Right lobe of liver (tissue), 4 donors: ENCODE results near the gene EVI5.

ENCODE experiments used
- CTCF ChIP-seq, 4 donors: fragments of 200-600 bp in 3 of 4; fragments of 450-650 bp in 1 of 4; IDR thresholded peaks; one replicate each; pipeline versions ENCODE4 v1.5.1 to v1.8.0; 2016 to 2022; ENCODE audit warnings: antibody characterized with exemption in 4 of 4, mild to moderate bottlenecking in 2 of 4
- POLR2A ChIP-seq: fragments of 450-650 bp; IDR thresholded peaks from one replicate; pipeline ENCODE4 v1.6.1; 2017; ENCODE audit warnings: antibody characterized with exemption, mild to moderate bottlenecking
- donor health status: DM: no; HTN: no; CAD: no.
- donor health status: DM: no; HTN: no; CAD: no.
- donor health status: DM: no; HTN: yes; CAD: no.

- TF ChIP-seq POLR2A (no peak), CTCF (IDR thresholded peaks at IDR 0.05) (no peak)
Observed at GRCh38 chr1:92756537-92756936, 28.4 kb downstream of the EVI5 start.
